Activated CD4-positive, alpha-beta T cell treated with anti-CD3 and anti-CD28 coated beads, Interleukin-2, Interleukin-6, amounts not matched to agents 100 ng/mL and 50 ng/mL, durations not matched to agents 16 hours and 8 hours (primary cell): ENCODE results near the gene KCNG2.
A peak's percentile ranks its signal among the peaks of the same experiment; 100 is the strongest.
"Not testable (repeated sequence)": the region's sequence is repeated elsewhere in the genome, so short reads cannot be mapped to it uniquely, and the experiment has no call there.

Source experiments
- DNase-seq: peaks from one replicate; pipeline ENCODE4 v3.0.0-alpha.2; 2020

KCNG2 gene

DNA sequence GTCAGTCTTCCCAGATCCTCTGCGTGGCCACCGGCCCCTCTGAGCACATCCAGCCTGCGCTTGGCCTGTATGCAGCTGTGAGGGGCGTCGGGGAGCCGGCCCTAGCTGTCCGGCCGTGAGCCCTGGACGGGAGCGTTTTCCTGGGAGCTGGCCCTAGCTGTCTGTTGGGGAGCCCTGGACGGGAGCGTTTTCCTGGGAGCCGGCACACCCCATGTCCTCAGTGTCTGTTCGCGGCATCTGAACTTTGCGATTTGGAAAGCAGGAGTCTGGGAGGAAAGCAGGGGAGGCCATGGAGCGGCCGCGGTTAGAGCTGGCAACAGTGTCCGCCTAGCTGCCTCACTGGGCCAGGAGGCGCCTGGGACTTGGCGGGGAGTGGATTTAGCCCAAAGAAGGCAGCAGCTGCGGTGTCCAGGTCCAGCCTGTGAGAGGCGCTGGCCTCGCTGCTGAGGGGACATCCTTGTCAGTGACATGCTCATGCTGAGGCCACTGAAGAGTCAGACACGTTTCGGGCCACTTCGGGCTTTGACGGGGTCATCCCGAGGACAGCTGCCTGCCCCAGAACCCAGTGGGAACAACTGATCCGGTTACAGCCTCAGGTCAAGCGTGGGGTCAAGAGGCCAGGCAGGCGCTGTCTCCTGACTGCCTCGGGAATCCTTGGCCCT lies 75.8 kb downstream of the KCNG2 start:
- DNase-seq, result no peak

DNA sequence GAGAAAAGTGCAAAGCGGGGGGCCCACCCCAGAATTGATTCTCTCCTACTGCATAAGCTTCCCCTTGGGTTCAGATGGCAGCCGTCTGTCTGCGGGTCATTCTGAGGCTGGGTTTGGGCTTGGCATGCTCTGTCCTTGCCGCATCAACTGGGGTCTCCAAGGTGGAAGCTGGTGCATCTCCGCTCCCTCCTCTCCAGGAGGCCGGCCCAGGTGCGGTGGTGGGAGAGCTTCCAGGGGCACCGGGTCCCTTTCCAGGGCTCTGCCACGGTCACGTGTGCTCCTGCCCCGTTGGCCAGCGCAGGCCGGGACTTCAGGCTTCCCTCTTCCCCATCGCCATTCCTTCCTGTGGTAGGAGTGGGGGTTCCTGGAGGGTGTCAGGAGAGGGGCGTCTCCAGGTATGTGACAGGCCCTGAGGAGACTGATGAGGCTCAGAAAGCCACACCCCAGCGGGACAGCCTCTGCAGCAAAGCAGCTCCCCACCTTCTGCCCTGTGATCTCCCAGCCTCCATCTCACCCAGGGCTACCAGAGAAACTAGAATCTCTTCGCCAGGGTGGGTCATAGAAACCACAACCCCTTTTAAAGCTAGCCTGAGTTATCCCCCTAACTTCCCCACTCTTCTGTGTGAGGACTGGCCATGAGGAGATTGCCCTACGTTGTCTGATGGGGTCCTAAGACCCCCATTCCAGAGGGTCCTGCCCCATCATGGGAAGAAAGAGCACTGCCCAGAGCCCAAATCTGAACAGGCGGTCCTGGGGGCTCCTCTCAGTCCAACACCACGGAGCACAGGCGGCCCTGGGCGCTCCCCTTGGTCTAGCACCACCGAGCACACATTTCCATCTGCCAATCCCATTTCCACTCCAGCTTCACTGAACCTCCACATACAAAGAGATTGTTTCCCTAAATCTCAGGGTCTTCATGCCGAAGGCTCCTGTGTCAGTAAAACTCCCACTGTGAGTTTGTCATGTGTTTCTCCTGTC lies 77.1 kb downstream of the KCNG2 start:
- DNase-seq, result no peak

DNA sequence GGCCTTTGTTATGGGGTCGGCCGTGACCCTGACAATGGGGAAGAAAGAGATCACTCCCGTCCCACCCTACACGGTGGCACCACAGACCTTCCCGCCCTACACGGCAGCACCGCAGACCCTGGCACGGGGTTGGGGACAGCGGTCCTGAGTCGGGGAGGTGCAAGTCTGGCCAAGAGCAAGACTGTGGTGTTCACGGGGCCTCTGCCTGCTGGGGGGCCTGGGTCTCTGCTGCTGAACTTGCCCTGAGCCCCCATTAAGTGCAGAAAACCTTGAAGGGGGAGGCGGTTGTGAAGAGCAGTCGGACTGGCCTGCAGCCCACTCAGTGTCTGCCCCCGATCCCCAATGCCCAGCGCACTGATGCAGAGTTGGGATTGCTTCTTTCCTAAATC lies 77.8 kb downstream of the KCNG2 start:
- no peak for DNase-seq

DNA sequence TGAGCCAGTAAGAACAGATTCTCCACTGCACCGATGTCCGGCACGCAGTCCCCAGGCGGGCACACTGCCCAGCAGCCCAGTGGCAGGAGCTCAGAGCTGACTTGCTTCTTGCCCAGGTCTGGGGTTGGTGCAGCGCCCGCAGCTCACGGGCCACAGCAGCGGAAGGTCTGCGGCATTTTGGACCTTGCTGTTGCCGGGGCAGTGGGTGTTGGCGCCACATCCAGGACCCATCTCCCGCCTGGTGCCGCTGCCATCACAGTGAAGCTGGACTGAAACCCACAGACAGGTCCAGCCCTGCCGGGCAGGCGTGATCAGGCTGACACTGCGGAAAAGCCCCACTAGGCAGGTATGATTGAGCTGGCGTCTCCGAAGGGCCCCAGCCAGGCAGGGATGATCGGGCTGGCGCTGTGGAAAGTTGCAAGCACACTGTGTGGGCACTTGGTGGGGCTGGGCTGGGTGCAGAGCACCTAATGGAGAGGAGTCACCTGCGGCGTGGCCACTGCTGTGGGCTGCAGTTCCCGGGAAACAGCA lies 78.3 kb downstream of the KCNG2 start:
- no peak for DNase-seq

DNA sequence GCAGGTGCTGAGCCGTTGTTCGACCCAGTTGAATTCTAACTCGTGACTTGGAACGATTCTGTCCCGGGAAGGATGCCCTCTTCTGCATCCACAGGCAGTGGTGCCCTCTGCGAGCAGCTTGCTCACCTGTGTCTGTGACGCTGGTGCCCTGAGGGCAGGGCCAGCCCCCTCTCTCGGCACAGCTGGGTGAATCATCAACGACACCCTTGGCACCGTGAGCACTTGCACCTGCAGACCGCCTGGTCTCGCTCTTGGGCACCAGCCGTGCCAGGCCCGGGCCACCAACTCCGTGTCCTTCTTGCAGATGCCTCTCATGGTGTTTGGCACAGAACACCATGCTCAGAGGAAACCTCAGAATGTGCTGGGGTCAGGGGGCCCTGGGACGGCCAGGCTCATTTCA lies 78.8 kb downstream of the KCNG2 start:
- DNase-seq, result no peak

DNA sequence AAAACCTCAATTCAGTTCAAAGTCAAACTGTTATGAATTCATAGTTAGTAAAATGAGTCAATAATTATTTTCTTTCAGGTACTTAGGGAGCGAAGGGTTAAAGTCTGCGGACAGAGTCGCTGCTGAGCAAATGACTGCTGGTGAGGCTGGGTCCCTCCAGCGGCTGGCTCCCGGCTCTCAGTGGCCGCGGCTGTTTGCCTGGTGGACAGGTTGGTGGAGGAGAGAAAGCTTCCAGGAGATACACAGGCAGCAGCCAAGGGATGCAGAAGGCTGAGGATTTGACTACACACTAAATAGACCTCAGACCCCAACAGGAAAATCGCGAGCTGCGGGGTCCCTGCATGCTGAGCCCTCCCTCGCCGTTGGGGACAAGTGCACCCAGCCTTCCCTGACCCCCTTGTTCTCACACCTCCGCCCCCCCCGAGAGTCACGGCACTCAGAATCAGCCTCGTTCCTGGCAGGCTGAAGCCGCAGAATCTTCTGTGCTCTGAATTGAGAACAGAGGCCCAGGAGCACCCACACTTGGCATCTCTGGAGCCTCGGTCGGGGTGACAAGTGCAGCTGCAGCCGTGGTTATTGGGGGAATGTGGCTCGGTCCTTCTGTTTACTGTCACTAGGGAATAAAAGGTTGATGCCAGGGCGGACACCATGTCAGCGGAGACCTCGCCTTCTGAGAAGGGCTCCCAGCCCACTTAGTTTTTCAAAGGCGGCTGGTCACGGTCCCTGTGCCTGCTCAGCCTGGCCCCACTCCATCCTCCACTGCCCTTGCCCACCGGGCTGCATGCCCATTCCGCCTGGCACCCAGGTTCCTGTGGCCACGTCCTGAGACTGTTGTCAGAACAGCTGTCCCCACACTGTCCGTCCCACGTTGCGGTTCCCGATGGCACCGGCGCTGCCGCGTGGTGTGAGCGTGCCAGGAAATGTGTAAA lies 79.7 kb downstream of the KCNG2 start:
- no peak for DNase-seq

DNA sequence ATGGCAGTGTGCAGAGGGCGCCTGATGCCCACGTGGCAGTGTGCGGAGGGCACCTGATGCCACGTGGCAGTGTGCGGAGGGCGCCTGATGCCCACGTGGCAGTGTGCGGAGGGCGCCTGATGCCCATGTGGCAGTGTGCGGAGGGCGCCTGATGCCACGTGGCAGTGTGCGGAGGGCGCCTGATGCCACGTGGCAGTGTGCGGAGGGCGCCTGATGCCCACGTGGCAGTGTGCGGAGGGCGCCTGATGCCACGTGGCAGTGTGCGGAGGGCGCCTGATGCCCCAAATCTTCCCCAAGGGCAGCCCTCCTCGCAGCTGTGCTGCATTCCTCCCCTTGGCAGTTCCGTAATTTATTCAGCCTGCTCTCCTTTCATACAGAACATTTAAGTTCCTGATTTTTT lies 80.5 kb downstream of the KCNG2 start:
- not testable (repeated sequence) for DNase-seq

DNA sequence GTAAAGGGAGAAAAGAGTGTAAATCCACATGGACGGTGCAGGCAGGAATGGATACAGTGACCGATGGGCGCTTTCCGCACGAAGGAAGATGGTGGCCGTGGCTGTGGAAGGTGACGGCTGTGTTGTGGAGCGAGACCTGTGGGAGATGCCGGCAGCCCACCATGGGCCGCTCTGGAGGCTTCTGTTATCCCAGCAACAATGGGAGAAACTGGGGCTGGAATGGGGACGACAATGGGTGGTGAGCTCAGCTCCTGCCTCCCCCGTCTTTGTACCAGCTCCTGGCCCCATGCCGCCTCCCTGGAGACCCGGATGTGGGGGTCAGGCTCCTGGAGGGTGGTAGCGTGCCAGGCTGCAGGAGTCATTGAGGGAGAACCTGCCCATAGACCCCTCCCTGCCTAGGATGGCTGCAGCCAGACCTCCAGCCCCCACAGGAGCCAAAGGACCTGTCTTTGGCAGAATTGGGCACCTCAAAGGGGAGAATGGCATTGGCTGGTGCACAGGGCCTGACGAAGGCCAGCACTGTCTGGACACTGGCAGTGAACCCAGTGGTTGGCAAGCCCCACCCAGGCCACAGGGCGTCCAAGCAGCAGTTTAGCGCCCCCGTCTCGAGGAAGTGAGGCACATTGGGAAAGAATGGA lies 81.1 kb downstream of the KCNG2 start:
- DNase-seq, result no peak

DNA sequence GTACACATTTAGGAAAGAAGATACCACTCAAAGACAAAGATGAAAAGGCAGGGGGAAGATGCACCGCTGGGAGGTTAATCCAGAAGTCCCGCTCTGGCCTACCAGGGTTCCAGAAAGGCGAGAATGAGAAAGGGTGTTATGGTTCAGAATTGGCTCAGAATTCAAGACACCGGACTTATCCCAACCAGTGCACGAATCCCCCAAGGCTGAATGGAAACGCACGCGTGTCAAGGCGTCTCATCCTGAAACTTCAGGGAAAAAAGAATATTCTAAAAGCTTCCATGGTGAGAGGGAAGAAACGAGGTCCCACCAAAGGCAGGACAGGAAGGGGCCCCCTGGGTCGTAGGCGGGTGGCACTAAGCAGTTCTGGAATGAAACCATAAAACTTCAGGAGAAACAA lies 81.8 kb downstream of the KCNG2 start:
- no peak for DNase-seq

DNA sequence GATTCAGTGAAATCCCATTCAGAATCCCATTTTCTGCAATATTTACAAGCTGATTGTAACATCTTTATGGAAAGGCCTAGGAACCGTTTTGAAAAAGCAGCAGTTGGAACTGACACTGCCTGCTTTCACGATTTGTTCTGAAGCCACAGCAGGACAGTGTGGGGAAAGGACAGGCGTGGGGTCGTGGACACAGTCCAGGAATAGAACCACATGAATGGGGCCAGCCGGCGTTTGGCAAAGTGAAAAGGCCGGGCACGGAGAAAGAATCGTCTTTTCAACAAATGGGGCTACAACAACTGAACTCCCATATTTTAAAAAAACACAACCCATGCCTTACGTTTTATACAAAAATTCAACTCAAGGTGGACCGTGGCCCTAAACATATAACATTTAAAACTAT lies 84.0 kb downstream of the KCNG2 start:
- DNase-seq, result no peak

DNA sequence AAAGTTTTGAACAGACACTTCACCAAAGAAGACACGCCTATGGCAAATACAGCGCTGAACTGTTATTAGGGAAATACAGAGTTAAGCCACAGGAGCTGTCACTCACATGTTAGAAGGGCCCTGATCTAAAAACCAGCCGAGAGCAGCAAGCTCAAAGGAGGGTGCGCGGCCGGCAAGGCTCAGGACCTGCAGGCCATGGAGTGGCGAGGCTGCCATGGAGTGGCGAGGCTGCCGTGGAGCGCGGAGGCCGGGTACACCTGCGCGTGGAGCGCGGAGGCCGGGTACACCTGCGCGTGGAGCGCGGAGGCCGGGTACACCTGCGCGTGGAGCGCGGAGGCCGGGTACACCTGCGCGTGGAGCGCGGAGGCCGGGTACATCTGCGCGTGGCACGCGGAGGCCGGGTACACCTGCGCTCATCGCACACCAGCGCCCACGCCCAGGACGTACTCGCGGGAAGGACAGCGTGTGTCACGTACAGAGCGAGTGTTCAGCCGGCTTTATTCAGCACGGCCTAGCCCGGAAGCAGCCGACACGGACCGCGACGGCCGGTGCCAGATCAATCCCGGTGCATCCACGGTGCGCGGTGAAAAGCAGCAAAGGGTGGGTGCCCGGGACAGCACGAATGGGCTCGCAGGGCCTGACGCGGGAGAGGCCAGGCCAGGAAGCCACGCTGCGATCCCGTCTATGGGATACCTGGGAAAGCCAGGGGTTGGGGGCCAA lies 84.9 kb downstream of the KCNG2 start:
- DNase-seq, result no peak

DNA sequence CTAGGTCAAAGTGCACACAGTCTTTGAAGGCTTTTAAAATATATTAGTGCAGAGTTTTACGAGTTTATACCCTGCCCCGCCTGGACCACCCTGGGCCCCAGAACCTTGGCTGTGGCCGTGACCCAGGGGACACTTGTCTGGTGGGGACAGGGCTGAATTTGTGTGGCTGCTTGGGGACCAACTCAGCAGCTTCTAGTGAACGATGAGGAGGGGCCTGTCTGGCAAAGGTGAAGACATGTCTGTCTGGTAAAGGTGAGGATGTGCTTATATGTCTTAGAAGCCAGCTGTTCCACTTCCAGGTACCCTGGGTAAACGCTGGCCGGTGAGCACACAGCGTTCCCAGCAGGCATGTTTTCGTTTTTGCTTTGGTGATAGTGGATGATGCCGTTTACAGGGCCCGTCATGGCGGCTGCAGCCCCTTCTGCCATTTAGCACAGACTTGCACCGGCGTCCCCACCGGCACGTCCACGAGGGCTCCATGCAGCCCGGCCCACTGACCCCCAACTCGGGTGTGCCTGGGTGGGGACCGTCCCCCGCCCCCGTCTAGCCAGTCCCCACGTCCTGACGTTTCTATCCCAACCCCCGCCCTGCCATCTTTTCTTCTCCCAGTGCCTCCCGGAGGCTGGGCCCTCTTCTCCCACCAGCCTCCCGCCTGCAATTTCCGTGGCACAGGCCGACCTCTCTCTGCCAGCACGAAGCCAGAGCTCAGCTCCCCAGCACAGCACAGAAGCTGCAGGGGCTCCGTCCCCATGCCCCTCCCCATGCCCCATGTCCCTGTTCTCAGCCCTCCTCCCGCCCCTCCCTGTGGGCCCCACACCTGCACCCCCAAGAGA lies 85.9 kb downstream of the KCNG2 start:
- DNase-seq, result no peak

DNA sequence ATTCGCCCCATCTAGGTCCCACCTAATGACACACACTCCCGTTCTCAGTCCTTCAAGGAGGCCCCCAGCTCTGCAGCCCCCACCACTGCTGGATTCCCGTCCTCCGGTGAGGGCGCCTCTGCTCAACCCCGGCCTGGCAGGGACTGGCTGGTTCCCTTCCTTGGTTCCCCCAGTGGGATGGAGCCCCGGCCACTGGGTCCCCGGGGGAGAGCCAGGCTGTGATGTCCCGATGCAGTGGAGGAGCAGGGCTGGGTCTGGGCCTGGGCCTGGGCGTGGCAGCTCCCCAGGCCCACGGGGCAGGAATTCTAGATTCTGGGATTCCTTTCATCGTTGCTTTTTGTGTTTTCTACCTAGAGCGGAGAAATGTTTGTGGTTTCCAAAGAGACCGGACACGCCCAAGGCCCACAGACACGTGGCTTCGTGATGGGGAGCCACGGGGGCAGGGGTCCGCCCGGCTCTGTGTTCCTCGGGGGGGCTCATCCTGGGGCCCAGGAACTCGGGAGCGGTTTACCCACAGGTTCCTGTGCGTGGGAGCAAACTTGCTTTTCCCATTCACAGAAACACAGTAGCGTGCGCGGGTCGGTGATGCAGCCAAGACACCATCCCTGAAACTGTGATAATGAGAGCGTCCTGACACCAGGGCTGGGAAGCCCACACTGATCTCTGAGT lies 86.7 kb downstream of the KCNG2 start:
- no peak for DNase-seq

DNA sequence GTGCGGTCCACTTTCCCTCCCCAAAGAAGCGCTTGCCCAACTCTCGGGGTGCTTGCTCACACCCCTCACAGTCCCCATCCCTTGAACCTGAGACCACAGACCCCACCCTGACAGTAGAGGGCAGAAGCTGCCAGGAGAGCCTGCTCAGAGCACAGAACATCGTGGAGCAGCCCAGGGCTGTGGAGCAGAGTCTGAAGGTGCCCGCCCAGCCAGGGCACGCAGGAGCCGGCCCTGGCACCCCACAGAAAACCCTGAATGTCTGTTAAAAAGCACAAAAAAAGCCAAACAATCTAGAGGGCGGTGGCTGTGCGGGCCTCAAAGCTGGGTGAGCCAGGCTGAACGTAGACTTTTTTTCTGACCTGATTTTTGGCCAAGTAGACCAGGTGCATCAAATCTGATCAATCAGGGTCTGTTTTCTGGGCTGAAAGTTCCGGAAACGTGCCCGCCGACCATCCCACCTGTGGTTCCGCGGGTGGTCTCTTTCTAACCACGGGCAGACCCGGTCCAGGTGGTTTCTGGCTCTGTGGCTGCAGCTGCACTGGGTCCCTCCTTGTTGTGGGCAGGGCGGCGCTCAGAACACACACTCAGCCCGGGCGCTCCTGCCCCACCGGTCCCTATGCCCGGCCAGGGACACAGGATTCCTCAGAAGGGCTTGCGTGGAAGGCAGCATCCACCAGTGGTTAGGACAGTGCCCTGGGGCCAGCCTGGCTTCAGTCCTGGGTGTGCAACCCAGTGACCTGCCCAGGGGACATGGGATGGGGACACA lies 87.4 kb downstream of the KCNG2 start:
- DNase-seq, result no peak

DNA sequence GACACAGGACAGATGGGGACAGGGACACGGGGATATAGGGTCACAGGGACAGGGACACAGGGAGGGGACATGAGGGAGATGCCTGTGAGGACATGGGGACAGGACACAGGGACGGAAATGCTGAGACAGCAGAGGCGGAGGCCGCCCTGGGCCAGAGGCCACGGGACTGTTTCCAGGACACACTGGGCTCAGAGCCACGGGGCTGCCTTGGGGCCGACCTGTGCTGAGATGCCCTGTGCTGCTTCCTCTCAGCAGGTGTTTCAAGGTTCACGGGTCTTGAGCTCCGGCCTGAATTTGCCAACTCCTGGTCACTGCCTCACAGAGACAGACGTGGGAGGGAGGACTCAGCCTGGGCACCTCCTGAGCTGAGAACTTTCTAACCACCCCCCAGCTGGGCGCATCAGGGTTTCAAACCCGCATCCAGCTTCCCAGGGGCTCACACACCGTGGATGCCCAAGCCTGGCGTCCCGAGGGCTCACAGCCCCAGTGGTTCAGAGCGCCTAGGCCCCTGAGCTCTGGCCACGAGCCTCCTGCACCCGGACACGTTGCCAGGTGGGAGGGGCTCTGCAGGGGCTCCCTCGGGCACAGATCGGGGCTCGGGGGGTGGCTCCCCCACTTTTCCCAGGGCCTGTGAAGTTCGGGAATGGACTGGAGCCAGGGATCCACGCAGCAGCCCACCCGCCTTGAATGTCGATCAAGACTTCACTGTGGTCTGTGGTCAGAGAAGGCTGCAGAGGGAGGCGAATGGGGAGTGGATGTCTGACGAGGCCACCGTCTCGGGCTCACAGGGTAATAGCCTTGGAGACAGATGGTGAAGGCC lies 89.7 kb downstream of the KCNG2 start:
- no peak for DNase-seq

DNA sequence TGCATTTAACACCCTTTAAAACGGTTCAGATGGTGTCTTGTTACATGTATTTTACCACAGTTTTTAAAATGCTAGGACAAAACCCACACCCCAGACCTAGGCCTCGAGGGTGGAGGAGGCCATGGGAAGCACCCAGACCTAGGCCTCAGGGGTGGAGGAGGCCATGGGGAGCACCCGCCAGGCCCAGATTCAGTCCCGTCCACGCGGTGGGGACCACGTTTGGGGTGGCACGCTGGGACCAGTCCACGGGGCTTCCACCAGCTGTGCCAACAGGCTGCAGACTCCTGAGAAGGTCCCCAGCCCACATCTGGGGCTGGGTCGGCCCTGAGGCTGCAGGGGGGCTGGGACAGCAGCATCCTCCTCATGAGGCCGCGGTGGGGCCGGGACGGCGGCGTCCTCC lies 90.3 kb downstream of the KCNG2 start:
- DNase-seq, result no peak

DNA sequence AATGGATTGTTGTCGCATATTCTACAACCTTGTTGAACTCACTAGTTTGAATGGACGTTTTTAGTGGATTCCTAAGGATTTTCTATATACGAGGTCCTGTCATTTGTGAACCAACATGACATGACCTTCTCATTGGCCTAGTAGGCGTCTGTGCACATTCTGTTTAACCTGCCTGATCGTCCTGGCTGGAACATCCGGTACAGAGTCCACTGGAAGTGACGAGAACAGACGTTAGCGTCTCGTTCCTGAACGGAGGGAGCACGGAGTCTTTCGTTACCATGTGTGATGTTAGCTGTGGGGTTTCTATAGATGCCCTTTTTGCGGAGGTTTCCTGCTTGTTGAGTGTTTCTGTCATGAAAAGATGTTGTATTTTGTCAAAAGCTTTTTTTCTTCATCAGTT lies 91.8 kb downstream of the KCNG2 start:
- no peak for DNase-seq

DNA sequence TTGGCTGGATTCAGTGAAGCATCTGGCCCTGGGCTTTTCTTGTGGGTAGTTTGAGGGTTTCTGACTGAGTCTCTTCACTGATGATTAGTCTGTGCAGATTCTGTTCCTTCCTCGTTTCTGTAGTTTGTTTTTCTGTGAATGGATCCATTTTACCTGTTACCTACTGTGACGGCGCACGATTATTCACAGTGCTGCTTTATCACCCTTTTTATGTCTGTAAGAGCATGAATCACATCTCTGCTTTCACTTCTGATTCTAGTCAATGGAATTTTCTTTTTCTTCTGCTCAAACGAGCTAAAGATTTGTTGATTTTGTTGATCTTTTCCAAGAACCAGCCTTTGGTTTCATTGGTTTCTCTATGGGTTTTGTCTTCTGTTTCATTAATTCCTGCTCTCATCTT lies 92.9 kb downstream of the KCNG2 start:
- DNase-seq, result peak; percentile 49

DNA sequence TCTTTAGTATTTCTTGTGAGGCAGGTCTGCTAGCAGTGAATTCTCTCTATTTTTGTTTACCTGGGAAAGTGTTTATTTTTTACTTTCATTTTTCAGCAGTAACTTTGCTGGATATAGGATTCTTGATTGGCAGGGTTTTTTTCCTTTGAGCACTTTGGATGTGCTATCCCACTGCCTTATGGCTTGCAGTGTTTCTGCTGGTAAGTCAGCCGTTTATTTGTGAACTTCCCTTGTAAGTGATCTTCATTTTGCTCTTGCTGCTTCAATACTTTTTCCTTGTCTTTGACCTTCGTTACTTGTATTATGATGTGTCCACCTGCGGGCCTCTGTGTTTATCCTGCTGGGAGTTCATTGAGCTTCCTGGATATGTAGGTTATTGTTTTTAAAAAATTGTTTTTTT lies 99.0 kb downstream of the KCNG2 start:
- DNase-seq, result no peak
